ENCODE data around the gene VSTM2L. TPM values are rescaled to one million over a fixed set of nuclear protein-coding genes. Genes with fewer than 3 reads are reported as not detected.
"Not testable (repeated sequence)": the region's sequence is repeated elsewhere in the genome, so short reads cannot be mapped to it uniquely, and the experiment has no call there.

The VSTM2L gene, protein sequence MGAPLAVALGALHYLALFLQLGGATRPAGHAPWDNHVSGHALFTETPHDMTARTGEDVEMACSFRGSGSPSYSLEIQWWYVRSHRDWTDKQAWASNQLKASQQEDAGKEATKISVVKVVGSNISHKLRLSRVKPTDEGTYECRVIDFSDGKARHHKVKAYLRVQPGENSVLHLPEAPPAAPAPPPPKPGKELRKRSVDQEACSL
- polyA plus RNA-seq, result not detected

GRCh38 chr20:37902504-37903313 is at the start of gene VSTM2L:
Gene VSTM2L (plus strand): TSS chr20:37903127. CDS start chr20:37903351, 224 bp downstream.
- Mint-ChIP-seq H3K9me3 (peaks cover 0 to 6% (median 0%) of the 10 kb centered on the region in 3 donors), H3K36me3 (peaks cover 3% of the 10 kb centered on the region), H3K27me3 (peaks cover 32% of the 10 kb centered on the region), H3K27ac (peak within 1 kb of the TSS; percentile 21 to 81 (median 46)), H3K4me3 (peak within 1 kb of the TSS; percentile 28 to 93 (median 86)), H3K4me1 (peaks cover 8 to 11% (median 8%) of the 10 kb centered on the region in 3 donors)

- Mint-ChIP-seq H3K4me3 (peak overlapping the region in 1 of 4 donors; percentile 50), H3K36me3 (peaks cover 14% of the 10 kb centered on the region), H3K9me3 (no peaks in the 10 kb centered on the region), H3K27ac (peak overlapping the region in 1 of 3 donors; percentile 50), H3K4me1 (peaks cover 0 to 19% (median 18%) of the 10 kb centered on the region in 3 donors), H3K27me3 (no peaks in the 10 kb centered on the region)
Observed at GRCh38 chr20:37853823-37854375, 49.0 kb upstream of the VSTM2L start.

DNA sequence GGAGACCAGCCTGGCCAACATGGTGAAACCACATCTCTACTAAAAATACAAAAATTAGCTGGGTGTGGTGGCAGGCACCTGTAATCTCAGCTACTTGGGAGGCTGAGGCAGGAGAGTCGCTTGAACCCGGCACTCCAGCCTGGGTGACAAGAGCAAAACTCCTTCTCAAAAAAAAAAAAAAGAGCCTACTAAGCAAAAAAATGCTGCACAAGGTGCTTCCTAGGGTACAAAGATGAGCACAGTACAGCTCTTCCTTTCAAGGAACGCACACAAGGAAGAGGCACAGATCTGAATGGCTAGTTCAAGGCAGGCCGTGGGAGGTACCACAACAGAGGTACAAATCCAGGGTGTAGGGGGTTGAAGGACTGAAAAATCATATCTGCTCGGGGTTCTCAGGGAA is 46.9 kb upstream of the VSTM2L start:
- peaks cover 18% of the 10 kb centered on the region for H3K36me3 Mint-ChIP-seq
- H3K27ac Mint-ChIP-seq, result peak overlapping the region in 1 of 3 donors; percentile 36
- H3K4me3 Mint-ChIP-seq, H3K27me3 Mint-ChIP-seq, H3K9me3 Mint-ChIP-seq: not testable (repeated sequence)
- H3K4me1 Mint-ChIP-seq, result peaks cover 0 to 14% (median 13%) of the 10 kb centered on the region in 3 donors

GRCh38 chr20:37856932-37857660 is 45.8 kb upstream of the VSTM2L start:
- Mint-ChIP-seq H3K4me3 (no peak overlapping the region), H3K27me3 (no peaks in the 10 kb centered on the region), H3K4me1 (peaks cover 0 to 11% (median 6%) of the 10 kb centered on the region in 3 donors), H3K9me3 (no peaks in the 10 kb centered on the region), H3K36me3 (peaks cover 18% of the 10 kb centered on the region), H3K27ac (no peak overlapping the region)

DNA sequence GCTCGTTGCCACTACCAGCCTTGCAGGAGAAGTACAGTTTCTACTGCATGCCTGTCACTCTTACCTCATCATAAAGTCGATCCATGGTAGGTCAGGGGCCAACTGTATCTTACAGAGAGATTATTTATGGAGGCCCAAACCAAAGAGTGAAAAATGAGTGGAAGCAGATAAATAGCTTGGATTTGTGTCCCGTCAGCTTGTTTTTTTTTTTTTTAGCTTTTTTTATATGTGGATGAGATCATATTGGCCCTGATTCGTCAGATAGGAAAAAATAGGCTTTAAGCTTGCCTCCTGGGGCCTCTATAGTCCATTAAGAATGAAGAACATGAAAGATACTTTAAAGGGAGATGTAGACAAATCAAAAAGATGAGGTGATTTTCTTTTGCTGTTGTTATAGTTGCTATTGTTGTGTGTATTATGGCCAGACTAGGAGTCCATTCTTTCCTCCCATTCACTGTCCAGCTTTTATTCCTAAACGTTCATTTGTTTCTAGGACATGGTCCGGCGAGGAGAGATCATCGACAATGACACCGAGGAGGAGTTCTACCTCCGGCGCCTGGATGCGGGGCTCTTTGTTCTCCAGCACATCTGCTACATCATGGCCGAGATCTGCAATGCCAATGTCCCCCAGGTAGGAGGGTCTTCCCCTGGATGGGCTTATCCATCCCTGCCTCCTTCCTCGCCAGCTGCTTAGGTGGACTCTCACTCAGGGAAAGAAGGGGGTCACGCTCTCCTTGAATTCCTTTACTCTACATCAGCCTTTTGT is 43.3 kb upstream of the VSTM2L start:
- H3K27me3 Mint-ChIP-seq, result no peaks in the 10 kb centered on the region
- peaks cover 0 to 9% (median 1%) of the 10 kb centered on the region in 3 donors for H3K4me1 Mint-ChIP-seq
- no peak overlapping the region for H3K27ac Mint-ChIP-seq
- no peak overlapping the region for H3K4me3 Mint-ChIP-seq
- peaks cover 24% of the 10 kb centered on the region for H3K36me3 Mint-ChIP-seq
- no peaks in the 10 kb centered on the region for H3K9me3 Mint-ChIP-seq

DNA sequence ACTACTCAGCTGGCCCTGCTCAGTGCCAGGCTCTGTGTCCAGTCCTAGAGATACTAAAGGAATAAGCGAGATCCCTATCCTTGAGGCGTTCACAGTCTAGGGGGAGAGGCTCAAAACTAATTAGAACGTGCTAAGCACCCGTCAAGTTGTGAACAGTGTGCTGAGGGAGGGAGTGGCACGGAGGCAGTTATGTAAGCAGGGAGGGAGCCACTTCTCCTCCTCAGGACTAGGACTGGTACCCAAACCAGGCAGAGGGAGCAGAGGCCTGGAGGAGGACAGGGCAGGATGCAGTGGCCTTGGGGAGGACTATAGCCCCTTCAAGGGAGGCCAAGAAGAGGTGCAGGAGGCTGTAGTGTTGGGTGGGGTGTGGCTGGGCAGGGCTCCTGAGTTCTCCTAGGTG is 39.6 kb upstream of the VSTM2L start:
- Mint-ChIP-seq H3K27me3 (no peaks in the 10 kb centered on the region), H3K9me3 (no peaks in the 10 kb centered on the region), H3K27ac (peak overlapping the region in 2 of 3 donors; percentile 43 to 76), H3K4me3 (no peak overlapping the region), H3K4me1 (peaks cover 0 to 4% (median 0%) of the 10 kb centered on the region in 3 donors), H3K36me3 (peaks cover 20% of the 10 kb centered on the region)

DNA sequence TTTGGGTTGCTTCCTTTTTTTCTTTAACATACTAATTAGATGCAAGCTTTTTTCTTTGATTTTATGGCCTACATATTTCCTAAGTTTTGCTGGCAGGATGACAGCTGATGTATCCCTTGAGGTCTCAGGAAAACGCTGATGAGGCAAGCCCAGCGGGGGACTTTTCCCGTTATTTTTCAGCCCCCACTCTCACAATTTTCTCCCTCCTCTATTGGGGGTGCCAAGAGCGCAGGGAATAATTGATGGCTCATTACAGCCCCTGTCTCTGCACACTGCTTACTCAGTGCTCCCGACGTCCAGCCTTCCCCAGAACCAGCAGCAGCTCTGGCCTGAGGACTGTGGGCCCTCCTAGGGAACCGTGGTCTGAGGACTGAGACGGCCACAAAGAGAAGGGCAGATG is 38.6 kb upstream of the VSTM2L start:
- peaks cover 17% of the 10 kb centered on the region for H3K36me3 Mint-ChIP-seq
- no peaks in the 10 kb centered on the region for H3K27me3 Mint-ChIP-seq
- H3K27ac Mint-ChIP-seq, result no peak overlapping the region
- no peaks in the 10 kb centered on the region for H3K9me3 Mint-ChIP-seq
- no peak overlapping the region for H3K4me3 Mint-ChIP-seq
- peaks cover 0 to 4% (median 0%) of the 10 kb centered on the region in 3 donors for H3K4me1 Mint-ChIP-seq

DNA sequence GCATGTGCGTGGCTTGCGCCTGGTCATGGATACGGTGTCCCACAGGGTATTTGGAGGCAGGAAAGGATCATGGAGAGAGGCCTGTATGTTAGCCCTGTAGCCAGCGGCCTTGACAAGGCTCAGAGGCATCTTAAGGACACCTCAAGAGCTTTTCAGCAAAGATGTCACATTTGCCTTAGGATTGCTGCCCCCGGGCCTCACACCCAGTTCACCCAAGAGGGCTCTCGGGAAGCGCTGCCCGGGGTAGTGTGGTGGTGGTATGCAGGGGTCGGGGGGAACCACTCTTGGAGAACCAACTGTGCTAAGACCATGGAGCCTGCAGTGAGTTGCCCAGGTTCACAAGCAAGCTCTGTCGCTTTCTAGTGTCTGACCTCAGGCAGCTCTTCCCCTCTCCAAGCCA is 36.9 kb upstream of the VSTM2L start:
- H3K27me3 Mint-ChIP-seq, result no peaks in the 10 kb centered on the region
- no peak overlapping the region for H3K4me3 Mint-ChIP-seq
- H3K4me1 Mint-ChIP-seq, result peaks cover 0 to 4% (median 0%) of the 10 kb centered on the region in 3 donors
- H3K9me3 Mint-ChIP-seq, result no peaks in the 10 kb centered on the region
- H3K27ac Mint-ChIP-seq, result no peak overlapping the region
- peaks cover 11% of the 10 kb centered on the region for H3K36me3 Mint-ChIP-seq

DNA sequence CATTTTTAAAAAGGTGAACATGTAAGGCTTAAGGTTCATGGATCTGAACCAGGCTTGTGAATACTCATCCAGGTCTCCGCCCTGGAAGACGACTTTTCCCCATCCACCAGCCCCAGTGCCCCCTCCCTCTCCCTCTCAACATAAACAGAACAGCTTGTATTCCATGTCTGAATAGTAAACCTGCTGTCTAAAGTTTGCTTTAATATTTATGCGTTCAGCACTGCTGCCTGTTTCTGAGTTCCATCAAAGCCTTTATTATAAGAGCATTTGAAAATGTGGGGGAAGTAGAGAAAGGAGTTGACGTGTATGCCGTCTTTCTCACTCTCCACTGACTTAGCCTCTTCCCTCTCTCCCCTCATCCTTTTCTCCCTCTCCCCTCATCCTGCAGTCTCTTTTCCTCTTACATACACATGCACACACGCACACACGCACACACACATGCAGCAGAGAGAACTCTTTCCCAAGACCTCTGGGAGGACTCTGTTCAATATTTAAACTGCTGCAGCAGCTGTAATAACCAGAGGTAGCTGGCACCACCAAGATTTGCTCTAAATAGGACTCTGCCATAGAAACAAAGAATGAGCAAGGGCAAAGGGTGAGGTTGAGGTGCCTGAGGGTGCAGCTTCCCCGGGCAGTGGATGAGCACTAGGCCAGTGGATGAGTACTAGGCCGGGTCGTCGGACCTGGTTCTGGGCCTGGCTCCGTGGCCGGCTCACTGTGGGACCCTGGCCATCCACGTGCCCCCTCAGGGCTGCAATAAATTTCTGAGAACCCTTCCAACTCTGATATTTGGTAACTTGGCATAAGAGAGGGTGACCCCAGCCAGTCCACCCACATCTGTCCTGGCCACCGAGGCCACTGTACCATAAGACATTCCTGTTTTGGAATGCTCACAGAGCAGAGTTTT is 35.4 kb upstream of the VSTM2L start:
- H3K9me3 Mint-ChIP-seq, result no peaks in the 10 kb centered on the region
- H3K4me3 Mint-ChIP-seq, result no peak overlapping the region
- H3K27me3 Mint-ChIP-seq, result no peaks in the 10 kb centered on the region
- peak overlapping the region in 1 of 3 donors; percentile 22 for H3K27ac Mint-ChIP-seq
- peaks cover 11% of the 10 kb centered on the region for H3K36me3 Mint-ChIP-seq
- peaks cover 0 to 4% (median 0%) of the 10 kb centered on the region in 3 donors for H3K4me1 Mint-ChIP-seq

GRCh38 chr20:37868851-37869333 is 34.0 kb upstream of the VSTM2L start:
- no peaks in the 10 kb centered on the region for H3K9me3 Mint-ChIP-seq
- H3K36me3 Mint-ChIP-seq, result peaks cover 14% of the 10 kb centered on the region
- H3K4me3 Mint-ChIP-seq, result no peak overlapping the region
- H3K4me1 Mint-ChIP-seq, result no peaks in the 10 kb centered on the region
- no peak overlapping the region for H3K27ac Mint-ChIP-seq
- H3K27me3 Mint-ChIP-seq, result no peaks in the 10 kb centered on the region

- H3K27ac Mint-ChIP-seq, result no peak overlapping the region
- no peaks in the 10 kb centered on the region for H3K4me1 Mint-ChIP-seq
- peaks cover 19% of the 10 kb centered on the region for H3K36me3 Mint-ChIP-seq
- H3K9me3 Mint-ChIP-seq, result no peaks in the 10 kb centered on the region
- H3K4me3 Mint-ChIP-seq, result no peak overlapping the region
- no peaks in the 10 kb centered on the region for H3K27me3 Mint-ChIP-seq
Observed at GRCh38 chr20:37869334-37869861, 33.5 kb upstream of the VSTM2L start.

GRCh38 chr20:37870294-37870693 is 32.6 kb upstream of the VSTM2L start:
- Mint-ChIP-seq H3K36me3 (peaks cover 18% of the 10 kb centered on the region), H3K9me3 (no peaks in the 10 kb centered on the region), H3K4me1 (no peaks in the 10 kb centered on the region), H3K4me3 (no peak overlapping the region), H3K27ac (no peak overlapping the region), H3K27me3 (no peaks in the 10 kb centered on the region)

GRCh38 chr20:37871751-37872150 is 31.2 kb upstream of the VSTM2L start:
- Mint-ChIP-seq H3K4me3 (no peak overlapping the region), H3K27me3 (no peaks in the 10 kb centered on the region), H3K4me1 (no peaks in the 10 kb centered on the region), H3K36me3 (peaks cover 20% of the 10 kb centered on the region), H3K27ac (no peak overlapping the region), H3K9me3 (no peaks in the 10 kb centered on the region)

Data from IgD-negative memory B cell (primary cell).